MG63 (cell line): ENCODE data around the gene SEMA3F. TPM values are rescaled to one million over a fixed set of nuclear protein-coding genes. Genes with fewer than 3 reads are reported as not detected.

Experiments
- DNase-seq: peaks from one replicate; pipeline ENCODE4 v3.0.0-alpha.2; 2020
- H3K27me3 ChIP-seq: fragments of 250-450 bp; sonication (Bioruptor Pico); 2 replicates; pipeline ENCODE4 v1.5.1; 2020; ENCODE audit warnings: mild to moderate bottlenecking, moderate library complexity
- H3K36me3 ChIP-seq: fragments of 250-450 bp; sonication (Bioruptor Pico); 2 replicates; pipeline ENCODE4 v1.5.1; 2020; ENCODE audit warnings: mild to moderate bottlenecking, moderate library complexity
- H3K4me3 ChIP-seq: fragments of 250-450 bp; sonication (Bioruptor Pico); 2 replicates; pipeline ENCODE4 v1.5.1; 2020; ENCODE audit warnings: mild to moderate bottlenecking, moderate library complexity
- H3K9me3 ChIP-seq: fragments of 250-450 bp; sonication (Bioruptor Pico); 2 replicates; pipeline ENCODE4 v1.5.1; 2020; ENCODE audit warnings: mild to moderate bottlenecking, moderate library complexity
- total RNA-seq: library from RNA; depleted of rRNA; stranded (reverse); fragments of >200 nt; shearing (Covaris generic); gene quantifications from 2 replicates; pipeline ENCODE4 v1.2.3, GENCODE V29; 2014; ENCODE audit warnings: low replicate concordance

SEMA3F gene
- total RNA-seq, 1 experiment from 2014 or later = 22.9 TPM

DNA sequence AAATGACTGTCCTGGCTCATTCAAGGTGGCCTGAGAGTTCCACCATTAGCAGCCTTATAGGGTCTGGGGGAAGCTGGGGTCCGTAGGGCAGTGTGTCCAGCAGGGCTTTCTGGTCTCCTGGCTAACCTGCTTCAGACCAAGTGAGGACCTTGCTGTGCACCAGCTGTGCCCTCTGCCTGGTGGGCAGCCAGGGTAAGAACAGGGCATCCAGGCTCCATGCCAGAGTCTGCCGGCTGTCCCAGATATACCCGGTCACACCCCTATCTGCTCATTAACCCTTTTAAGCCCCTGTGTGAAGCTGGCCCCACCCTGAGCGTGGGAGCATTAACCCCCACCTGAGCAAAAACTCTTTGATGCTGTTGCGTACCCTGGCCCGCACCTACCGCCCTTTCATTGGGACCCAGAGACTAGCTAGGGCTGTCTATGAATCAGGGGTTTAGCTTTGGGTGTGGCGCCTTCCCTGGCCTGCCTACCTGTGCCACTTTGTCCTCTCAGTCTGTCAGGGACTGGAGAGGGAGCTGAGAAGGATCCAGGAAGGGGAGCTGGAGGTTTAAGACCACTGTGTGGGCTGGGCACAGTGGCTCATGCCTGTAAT is 17.6 kb downstream of the SEMA3F start:
- Histone ChIP-seq H3K9me3 (no peaks in the 10 kb centered on the region), H3K36me3 (no peaks in the 10 kb centered on the region; the same call in 1 of the 2 replicates), H3K4me3 (no peak overlapping the region), H3K27me3 (no peaks in the 10 kb centered on the region)
- no peak for DNase-seq

- no peaks in the 10 kb centered on the region; the same call in 1 of the 2 replicates for H3K36me3 ChIP-seq
- no peaks in the 10 kb centered on the region for H3K27me3 ChIP-seq
- no peaks in the 10 kb centered on the region for H3K9me3 ChIP-seq
- no peak overlapping the region for H3K4me3 ChIP-seq
- no peak for DNase-seq
Measured at GRCh38 chr3:50173685-50174516, 18.8 kb downstream of the SEMA3F start.

DNA sequence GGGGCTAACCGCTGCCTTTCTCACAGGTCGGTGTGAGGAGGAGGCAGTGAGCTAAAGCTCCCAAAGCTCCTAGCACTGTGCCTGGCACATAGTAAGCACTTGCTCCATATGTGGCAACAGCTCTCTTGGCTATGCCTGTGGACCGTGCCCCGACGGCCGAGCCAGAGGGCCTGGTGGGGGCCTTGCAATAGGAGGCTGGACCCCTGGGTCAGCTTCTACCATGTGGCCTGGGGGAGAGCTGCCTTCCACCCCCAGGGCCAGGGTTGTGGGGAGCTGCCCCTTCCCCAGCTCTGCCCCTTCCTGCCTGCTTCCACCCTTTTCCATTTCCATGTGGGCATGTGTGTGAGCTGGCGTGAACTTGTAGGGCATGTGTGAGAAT is 19.4 kb downstream of the SEMA3F start:
- Histone ChIP-seq H3K4me3 (no peak overlapping the region), H3K27me3 (no peaks in the 10 kb centered on the region), H3K9me3 (no peaks in the 10 kb centered on the region), H3K36me3 (no peaks in the 10 kb centered on the region; the same call in 1 of the 2 replicates)
- DNase-seq = no peak

GRCh38 chr3:50174947-50175524 is 19.9 kb downstream of the SEMA3F start:
- no peak for DNase-seq
- Histone ChIP-seq H3K9me3 (no peaks in the 10 kb centered on the region), H3K4me3 (no peak overlapping the region), H3K36me3 (no peaks in the 10 kb centered on the region; the same call in 1 of the 2 replicates), H3K27me3 (no peaks in the 10 kb centered on the region)

DNA sequence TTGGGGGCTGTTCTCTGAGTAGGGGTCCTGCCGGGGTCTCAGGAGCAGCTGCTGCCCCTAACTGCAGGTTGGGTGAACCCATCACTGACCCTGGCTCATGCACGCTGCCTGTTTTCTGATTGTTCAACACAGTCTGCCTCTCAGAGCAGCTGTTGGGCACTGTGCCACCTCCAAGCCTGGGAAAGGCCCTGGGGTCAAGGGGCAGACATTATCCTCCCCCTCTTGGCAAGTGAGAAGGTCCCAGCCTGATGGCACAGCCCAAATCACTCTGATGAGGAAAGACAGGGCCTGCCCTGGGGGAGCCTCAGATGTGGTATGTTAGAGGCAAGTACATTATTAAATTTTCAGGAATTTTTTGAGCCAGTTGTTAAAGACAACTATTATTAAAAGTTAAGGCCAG is 22.2 kb downstream of the SEMA3F start:
- Histone ChIP-seq H3K27me3 (no peaks in the 10 kb centered on the region), H3K9me3 (no peaks in the 10 kb centered on the region), H3K36me3 (no peaks in the 10 kb centered on the region; the same call in 1 of the 2 replicates), H3K4me3 (no peak overlapping the region)
- DNase-seq = no peak

DNA sequence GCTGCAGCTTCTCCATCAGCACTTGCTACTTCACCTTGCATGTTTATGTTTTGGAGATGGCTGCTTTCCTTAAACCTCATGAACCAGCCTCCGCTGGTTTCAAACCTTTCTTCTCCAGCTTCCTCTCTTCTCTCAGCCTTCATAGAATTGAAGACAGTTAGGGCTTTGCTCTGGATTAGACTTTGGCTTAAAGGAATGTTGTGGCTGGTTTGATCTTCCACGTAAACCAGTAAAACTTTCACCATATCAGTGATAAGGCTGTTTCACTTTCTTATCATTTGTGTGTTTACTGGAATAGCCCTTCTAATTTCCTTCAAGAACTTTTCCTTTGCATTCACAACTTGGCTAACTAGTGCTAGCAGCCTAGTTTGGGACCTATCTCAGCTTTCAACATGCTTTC is 24.6 kb downstream of the SEMA3F start:
- H3K36me3 ChIP-seq = no peaks in the 10 kb centered on the region; the same call in 1 of the 2 replicates
- no peaks in the 10 kb centered on the region for H3K9me3 ChIP-seq
- H3K27me3 ChIP-seq = no peaks in the 10 kb centered on the region
- DNase-seq = no peak
- H3K4me3 ChIP-seq = no peak overlapping the region

- Histone ChIP-seq H3K27me3 (no peaks in the 10 kb centered on the region), H3K9me3 (no peaks in the 10 kb centered on the region)
- no peak for DNase-seq
Measured at GRCh38 chr3:50181985-50182384, 26.9 kb downstream of the SEMA3F start.

GRCh38 chr3:50182533-50183099 is 27.5 kb downstream of the SEMA3F start:
- H3K9me3 ChIP-seq = no peaks in the 10 kb centered on the region
- H3K27me3 ChIP-seq = no peaks in the 10 kb centered on the region
- H3K4me3 ChIP-seq = no peak overlapping the region
- no peaks in the 10 kb centered on the region; the same call in 1 of the 2 replicates for H3K36me3 ChIP-seq
- no peak for DNase-seq

More at GRCh38 chr3:50181985-50182384, 26.9 kb downstream of the SEMA3F start:
- Histone ChIP-seq H3K4me3 (no peak overlapping the region), H3K36me3 (no peaks in the 10 kb centered on the region; the same call in 1 of the 2 replicates)

DNA sequence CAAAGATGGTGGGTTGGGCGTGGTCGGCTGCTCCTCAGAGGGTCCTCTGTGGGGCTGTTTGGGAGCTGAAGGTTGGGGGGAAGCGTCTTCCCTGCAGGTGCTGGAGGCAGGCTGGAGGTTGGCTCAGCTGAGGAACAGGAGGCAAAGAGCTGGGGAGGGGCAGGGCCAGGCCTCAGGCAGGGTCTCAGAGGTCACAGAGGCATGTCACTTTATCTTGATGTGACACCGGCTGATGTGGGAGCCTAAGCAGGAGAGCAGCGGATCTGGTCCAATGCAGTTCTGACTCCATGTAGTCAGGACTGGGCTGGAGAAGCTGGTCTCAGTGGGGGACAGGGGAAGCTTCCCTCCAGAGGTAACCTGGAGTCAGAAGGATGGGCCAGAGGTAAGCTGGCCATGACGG is 28.6 kb downstream of the SEMA3F start:
- no peaks in the 10 kb centered on the region for H3K27me3 ChIP-seq
- H3K4me3 ChIP-seq = no peak overlapping the region
- H3K36me3 ChIP-seq = no peaks in the 10 kb centered on the region; the same call in 1 of the 2 replicates
- no peaks in the 10 kb centered on the region for H3K9me3 ChIP-seq
- no peak for DNase-seq

DNA sequence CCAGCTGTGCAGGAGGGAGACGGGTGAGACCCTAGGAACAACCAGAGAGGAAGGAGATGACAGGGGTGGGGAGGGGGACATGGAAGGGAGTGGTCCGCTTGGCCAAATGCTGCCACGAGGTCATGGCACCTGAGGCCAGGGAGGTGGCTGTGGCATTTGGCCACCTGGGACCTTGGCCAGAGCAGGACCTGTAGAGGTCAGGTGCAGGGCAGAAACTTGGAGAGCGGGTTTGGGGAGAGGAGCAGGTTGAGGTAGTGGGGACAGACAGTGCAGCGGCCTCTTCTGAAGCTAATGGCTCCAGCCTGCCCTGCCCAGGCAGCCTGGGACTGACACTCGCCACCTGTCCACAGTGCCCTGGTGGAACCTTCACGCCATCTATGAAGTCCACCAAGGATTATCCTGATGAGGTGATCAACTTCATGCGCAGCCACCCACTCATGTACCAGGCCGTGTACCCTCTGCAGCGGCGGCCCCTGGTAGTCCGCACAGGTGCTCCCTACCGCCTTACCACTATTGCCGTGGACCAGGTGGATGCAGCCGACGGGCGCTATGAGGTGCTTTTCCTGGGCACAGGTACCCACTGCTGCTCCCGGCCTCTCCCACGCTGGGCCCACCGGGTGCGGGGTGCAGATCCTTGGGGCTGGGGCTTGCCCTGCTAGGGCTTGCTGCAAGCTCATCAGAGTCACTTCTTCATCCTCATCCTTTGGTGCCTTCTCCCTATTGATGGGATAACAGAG is 29.3 kb downstream of the SEMA3F start:
- Histone ChIP-seq H3K27me3 (no peaks in the 10 kb centered on the region), H3K36me3 (no peaks in the 10 kb centered on the region; the same call in 1 of the 2 replicates), H3K9me3 (no peaks in the 10 kb centered on the region), H3K4me3 (no peak overlapping the region)
- DNase-seq = no peak

- Histone ChIP-seq H3K27me3 (no peaks in the 10 kb centered on the region), H3K36me3 (no peaks in the 10 kb centered on the region; the same call in 1 of the 2 replicates), H3K9me3 (no peaks in the 10 kb centered on the region), H3K4me3 (no peak overlapping the region)
- no peak for DNase-seq
Measured at GRCh38 chr3:50185230-50185629, 30.1 kb downstream of the SEMA3F start.

DNA sequence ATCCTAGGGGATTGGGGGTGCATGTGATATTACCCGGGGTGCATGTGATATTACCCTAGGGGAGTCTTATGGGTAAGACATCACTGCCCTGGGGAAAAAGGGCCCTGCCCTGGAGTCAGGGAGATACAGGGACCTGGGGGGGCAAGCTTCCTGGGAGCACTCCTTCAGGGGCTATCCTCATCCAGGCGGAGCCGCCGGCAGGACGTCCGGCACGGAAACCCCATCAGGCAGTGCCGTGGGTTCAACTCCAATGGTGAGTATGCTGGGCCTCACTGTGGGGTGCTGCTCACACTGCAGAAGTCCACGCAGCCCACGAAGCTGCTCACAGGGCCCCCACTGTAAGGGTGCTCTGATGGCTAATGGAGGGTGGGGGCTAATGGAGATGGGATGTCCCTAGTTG is 31.0 kb downstream of the SEMA3F start:
- no peaks in the 10 kb centered on the region for H3K27me3 ChIP-seq
- H3K36me3 ChIP-seq = no peaks in the 10 kb centered on the region; the same call in 1 of the 2 replicates

GRCh38 chr3:50187750-50188149 is 32.6 kb downstream of the SEMA3F start:
- H3K9me3 ChIP-seq = no peaks in the 10 kb centered on the region
- no peaks in the 10 kb centered on the region; the same call in 1 of the 2 replicates for H3K36me3 ChIP-seq
- no peaks in the 10 kb centered on the region for H3K27me3 ChIP-seq
- DNase-seq = no peak
- H3K4me3 ChIP-seq = no peak overlapping the region

More for the DNA sequence above, 31.0 kb downstream of the SEMA3F start:
- no peak for DNase-seq
- no peak overlapping the region for H3K4me3 ChIP-seq
- no peaks in the 10 kb centered on the region for H3K9me3 ChIP-seq

- no peaks in the 10 kb centered on the region; the same call in 1 of the 2 replicates for H3K36me3 ChIP-seq
- no peaks in the 10 kb centered on the region for H3K9me3 ChIP-seq
- peak; percentile 72 for DNase-seq
- no peaks in the 10 kb centered on the region for H3K27me3 ChIP-seq
- no peak overlapping the region for H3K4me3 ChIP-seq
Measured at GRCh38 chr3:50189274-50189673, 34.1 kb downstream of the SEMA3F start.

DNA sequence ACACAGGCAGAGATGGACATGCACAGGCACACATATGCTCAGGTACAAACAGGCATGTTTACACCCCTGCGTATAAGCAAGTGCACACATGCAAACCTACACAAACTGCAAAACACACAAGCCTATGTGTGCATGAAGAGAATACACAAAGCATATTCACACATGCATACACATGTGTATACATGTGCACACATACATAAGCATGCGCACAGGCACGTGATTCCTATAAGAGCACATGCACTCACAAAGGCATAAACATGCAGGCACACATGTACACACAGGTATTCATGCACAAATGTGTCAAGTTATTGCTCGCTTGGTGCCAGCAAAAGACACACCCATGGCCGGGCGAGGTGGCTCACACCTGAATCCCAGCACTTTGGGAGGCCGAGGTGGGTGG is 34.9 kb downstream of the SEMA3F start:
- Histone ChIP-seq H3K27me3 (no peaks in the 10 kb centered on the region), H3K4me3 (no peak overlapping the region), H3K36me3 (no peaks in the 10 kb centered on the region; the same call in 1 of the 2 replicates), H3K9me3 (no peaks in the 10 kb centered on the region)
- no peak for DNase-seq

GRCh38 chr3:50190936-50191660 is 36.0 kb downstream of the SEMA3F start, which contains the start of gene GNAT1:
TSS of gene GNAT1 (plus strand) at chr3:50191610. CDS start at chr3:50191726, 116 bp downstream.
- H3K9me3 ChIP-seq = no peaks in the 10 kb centered on the region
- no peaks in the 10 kb centered on the region for H3K27me3 ChIP-seq
- no peaks in the 10 kb centered on the region for H3K36me3 ChIP-seq
- DNase-seq = no peak
- no peak within 1 kb of the TSS for H3K4me3 ChIP-seq
